SK-N-MC (cell line): ENCODE results near the gene ATP5F1E.

Experiments used
- FOXP2 ChIP-seq: optimal IDR thresholded peaks from 2 replicates; pipeline ENCODE3; 2011; ENCODE audit warnings: mild to moderate bottlenecking, moderate library complexity; ENCODE audit not compliant: insufficient read depth; ENCODE audit errors: extremely low read length, control extremely low read depth
- POLR2AphosphoS5 ChIP-seq: IDR thresholded peaks from 2 replicates; pipeline ENCODE4 v1.6.1; 2012; ENCODE audit warnings: mild to moderate bottlenecking, low read depth, low read length, borderline replicate concordance

DNA sequence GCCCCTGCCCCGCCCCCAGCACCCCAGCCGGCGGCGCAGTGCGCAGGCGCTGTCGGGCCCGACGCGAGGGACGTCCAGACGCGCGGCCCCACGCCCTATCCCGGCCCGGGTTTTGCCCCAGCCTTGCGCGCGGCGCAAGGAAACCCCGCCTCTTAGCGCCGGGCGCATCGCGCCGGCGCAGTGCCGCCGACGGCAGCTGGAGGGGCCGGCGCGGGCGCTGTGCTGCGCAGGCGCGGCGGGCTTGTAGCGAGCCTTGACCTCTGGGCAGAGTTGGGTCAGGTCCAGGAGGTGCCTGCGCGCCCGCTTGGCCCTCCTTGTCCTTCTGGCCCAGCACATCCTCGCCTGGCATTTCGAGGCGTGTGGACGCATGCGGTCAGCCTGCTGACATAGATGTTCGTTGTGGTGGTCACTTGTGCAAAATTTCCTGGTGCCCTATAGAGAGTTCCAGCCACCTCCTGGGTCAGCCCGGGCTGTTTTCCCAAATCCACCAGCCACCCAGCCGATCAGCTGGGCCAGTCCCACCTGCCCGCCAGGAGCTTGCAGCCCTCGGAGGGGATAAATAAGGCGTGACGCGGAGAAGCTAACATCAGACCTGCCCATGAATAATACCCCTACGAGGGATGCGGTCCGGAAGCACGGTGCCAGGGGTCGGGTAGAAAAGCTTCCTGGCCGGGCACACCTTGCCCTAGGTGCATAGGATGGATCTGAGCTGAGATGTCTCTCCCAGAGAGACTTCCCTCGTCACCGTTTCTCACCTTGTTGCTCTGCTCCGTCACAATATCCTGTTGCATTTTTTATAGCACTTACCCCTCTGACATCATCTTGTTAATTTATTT, 10.9 kb upstream of the ATP5F1E start:
- peak; percentile 77 for TF ChIP-seq POLR2AphosphoS5
- TF ChIP-seq FOXP2: no peak
